Neural cell (in vitro differentiated cells): Measurements from ENCODE around the gene TMEM9. TPM values are rescaled to one million over a fixed set of nuclear protein-coding genes. Genes with fewer than 3 reads are reported as not detected.

ENCODE experiments used
- H2AFZ ChIP-seq: fragments of 200-600, 300-800 bp; sonication (generic), shearing (Covaris generic); 2 replicates; pipeline ENCODE4 v1.6.0; 2014; ENCODE audit warnings: low read depth, mild to moderate bottlenecking, antibody characterized with exemption, low read length, moderate library complexity
- H3F3A ChIP-seq: fragments of 200-600 bp; shearing (Covaris generic); 2 replicates; pipeline ENCODE4 v1.6.1; 2016; ENCODE audit warnings: mild to moderate bottlenecking, moderate library complexity, mixed read lengths, antibody characterized with exemption, low read length; ENCODE audit not compliant: insufficient read depth, poor library complexity, severe bottlenecking
- H3K27ac ChIP-seq: fragments of 200-600, 300-800 bp; sonication (generic), shearing (Covaris generic); 2 replicates; pipeline ENCODE4 v1.5.1; 2014; ENCODE audit warnings: mild to moderate bottlenecking, low read length, moderate library complexity
- H3K27me3 ChIP-seq: fragments of 300-800, 200-600 bp; sonication (generic), shearing (Covaris generic); 2 replicates; pipeline ENCODE4 v1.6.0; 2014; ENCODE audit warnings: mild to moderate bottlenecking, low read depth, low read length, moderate library complexity; ENCODE audit not compliant: insufficient read depth
- H3K36me3 ChIP-seq: fragments of 300-800, 200-600 bp; sonication (generic), shearing (Covaris generic); 2 replicates; pipeline ENCODE4 v1.5.1; 2014; ENCODE audit warnings: mild to moderate bottlenecking, antibody characterized with exemption, low read length, moderate library complexity; ENCODE audit not compliant: insufficient read depth
- H3K4me2 ChIP-seq: fragments of 300-800, 200-600 bp; sonication (generic), shearing (Covaris generic); 2 replicates; pipeline ENCODE4 v1.6.0; 2014; ENCODE audit warnings: mild to moderate bottlenecking, low read length
- H3K4me3 ChIP-seq: fragments of 300-800, 200-600 bp; sonication (generic), shearing (Covaris generic); 2 replicates; pipeline ENCODE4 v1.5.1; 2014; ENCODE audit warnings: mild to moderate bottlenecking, low read length, moderate library complexity
- H3K79me2 ChIP-seq: fragments of 200-600 bp; shearing (Covaris generic); replicated peaks from 2 replicates; pipeline ENCODE4 v1.6.0; 2014; ENCODE audit warnings: mild to moderate bottlenecking, low read length, moderate library complexity; ENCODE audit not compliant: insufficient read depth
- H3K9ac ChIP-seq: fragments of 300-800, 200-600 bp; sonication (generic), shearing (Covaris generic); 2 replicates; pipeline ENCODE4 v1.6.1; 2016; ENCODE audit warnings: mild to moderate bottlenecking, low read length, mixed read lengths
- H3K9me2 ChIP-seq: fragments of 200-600 bp; shearing (Covaris generic); 2 replicates; pipeline ENCODE4 v1.6.1; 2016; ENCODE audit warnings: mild to moderate bottlenecking, low read length, mixed read lengths; ENCODE audit not compliant: insufficient read depth
- H3K9me3 ChIP-seq: fragments of 200-600, 300-800 bp; sonication (generic), shearing (Covaris generic); 2 replicates; pipeline ENCODE4 v1.6.1; 2016; ENCODE audit warnings: mild to moderate bottlenecking, mixed run types, low read length, moderate library complexity, mixed read lengths
- H4K20me1 ChIP-seq: fragments of 200-600 bp; shearing (Covaris generic); 2 replicates; pipeline ENCODE4 v1.6.1; 2016; ENCODE audit warnings: mild to moderate bottlenecking, mixed run types; ENCODE audit not compliant: insufficient read depth
- EP300 ChIP-seq: fragments of 450-650 bp; conservative IDR thresholded peaks from 2 replicates; pipeline ENCODE4 v1.6.1; 2014; ENCODE audit warnings: antibody characterized with exemption, mild to moderate bottlenecking, moderate library complexity; ENCODE audit not compliant: poor library complexity, severe bottlenecking
- EZH2 ChIP-seq: fragments of 200-600, 300-800 bp; shearing (Covaris generic), sonication (generic); IDR thresholded peaks from 2 replicates; pipeline ENCODE4 v1.6.1; 2014; ENCODE audit warnings: antibody characterized with exemption, low read length, borderline replicate concordance, mild to moderate bottlenecking; ENCODE audit not compliant: insufficient read depth, poor library complexity, severe bottlenecking
- MXI1 ChIP-seq: fragments of 450-650 bp; conservative IDR thresholded peaks from 2 replicates; pipeline ENCODE4 v1.6.1; 2014; ENCODE audit warnings: antibody characterized with exemption, mild to moderate bottlenecking; ENCODE audit not compliant: poor library complexity, severe bottlenecking
- POLR2AphosphoS5 ChIP-seq: IDR thresholded peaks from 2 replicates; pipeline ENCODE4 v1.6.1; 2012
- RAD21 ChIP-seq: fragments of 450-650 bp; conservative IDR thresholded peaks from 2 replicates; pipeline ENCODE4 v1.6.1; 2014; ENCODE audit warnings: antibody characterized with exemption, mild to moderate bottlenecking, moderate library complexity
- SMC3 ChIP-seq: fragments of 450-650 bp; conservative IDR thresholded peaks from 2 replicates; pipeline ENCODE4 v1.6.1; 2014; ENCODE audit warnings: antibody characterized with exemption, mild to moderate bottlenecking, moderate library complexity; ENCODE audit not compliant: poor library complexity
- TAF1 ChIP-seq: IDR thresholded peaks from 2 replicates; pipeline ENCODE4 v1.6.1; 2012; ENCODE audit warnings: low read depth
- polyA plus RNA-seq: library from polyadenylated mRNA; depleted of rRNA; stranded (reverse); fragments of >200 nt; gene quantifications from 2 replicates; pipeline ENCODE4 v1.2.3, GENCODE V29; 2014
- TF ChIP-seq, protein P1 (sequence below): fragments of 450-650 bp; IDR thresholded peaks from 2 replicates; pipeline ENCODE4 v1.5.1; 2014; ENCODE audit warnings: antibody characterized with exemption, mild to moderate bottlenecking, moderate library complexity; ENCODE audit not compliant: poor library complexity, severe bottlenecking
- TF ChIP-seq, protein P2 (sequence below): IDR thresholded peaks from 2 replicates; pipeline ENCODE4 v1.6.1; 2012; ENCODE audit warnings: borderline replicate concordance

The TMEM9 gene
- polyA plus RNA-seq, 1 donor from 2014 or later: 182 TPM

DNA sequence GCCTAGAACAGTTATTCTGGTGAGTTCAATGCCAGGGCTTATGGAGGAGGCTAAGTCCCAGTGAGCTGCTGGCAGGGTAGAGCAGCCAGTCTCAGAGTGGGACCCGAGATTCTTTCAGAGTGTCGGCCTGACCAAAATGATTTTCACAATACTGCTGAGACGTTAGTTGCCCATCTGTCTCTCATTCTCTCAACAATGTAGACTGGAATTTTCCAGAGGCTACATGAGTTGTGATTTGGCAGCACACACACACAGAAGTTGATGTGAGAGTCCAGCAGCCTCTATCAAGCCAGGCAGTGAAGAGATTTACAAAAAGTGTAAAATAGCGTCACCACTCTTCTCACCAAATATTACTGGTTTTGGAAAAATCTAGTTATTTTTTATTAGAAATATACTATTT is 63.7 kb downstream of the TMEM9 start:
- Histone ChIP-seq H3K79me2 (no peaks in the 10 kb centered on the region), H3K27ac (no peak overlapping the region), H3K36me3 (no peaks in the 10 kb centered on the region), H3K4me2 (no peak overlapping the region), H3F3A (no peaks in the 10 kb centered on the region), H3K9me3 (no peaks in the 10 kb centered on the region), H4K20me1 (no peaks in the 10 kb centered on the region), H3K9me2 (no peaks in the 10 kb centered on the region), H3K9ac (no peak overlapping the region), H3K4me3 (no peak overlapping the region), H2AFZ (no peak overlapping the region), H3K27me3 (no peaks in the 10 kb centered on the region)
- TF ChIP-seq, protein P1, sequence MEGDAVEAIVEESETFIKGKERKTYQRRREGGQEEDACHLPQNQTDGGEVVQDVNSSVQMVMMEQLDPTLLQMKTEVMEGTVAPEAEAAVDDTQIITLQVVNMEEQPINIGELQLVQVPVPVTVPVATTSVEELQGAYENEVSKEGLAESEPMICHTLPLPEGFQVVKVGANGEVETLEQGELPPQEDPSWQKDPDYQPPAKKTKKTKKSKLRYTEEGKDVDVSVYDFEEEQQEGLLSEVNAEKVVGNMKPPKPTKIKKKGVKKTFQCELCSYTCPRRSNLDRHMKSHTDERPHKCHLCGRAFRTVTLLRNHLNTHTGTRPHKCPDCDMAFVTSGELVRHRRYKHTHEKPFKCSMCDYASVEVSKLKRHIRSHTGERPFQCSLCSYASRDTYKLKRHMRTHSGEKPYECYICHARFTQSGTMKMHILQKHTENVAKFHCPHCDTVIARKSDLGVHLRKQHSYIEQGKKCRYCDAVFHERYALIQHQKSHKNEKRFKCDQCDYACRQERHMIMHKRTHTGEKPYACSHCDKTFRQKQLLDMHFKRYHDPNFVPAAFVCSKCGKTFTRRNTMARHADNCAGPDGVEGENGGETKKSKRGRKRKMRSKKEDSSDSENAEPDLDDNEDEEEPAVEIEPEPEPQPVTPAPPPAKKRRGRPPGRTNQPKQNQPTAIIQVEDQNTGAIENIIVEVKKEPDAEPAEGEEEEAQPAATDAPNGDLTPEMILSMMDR: no peak
- TF ChIP-seq SMC3 (no peak), MXI1 (no peak), POLR2AphosphoS5 (no peak), EP300 (no peak), RAD21 (no peak), EZH2 (no peak), TAF1 (no peak)
- TF ChIP-seq, protein P2, sequence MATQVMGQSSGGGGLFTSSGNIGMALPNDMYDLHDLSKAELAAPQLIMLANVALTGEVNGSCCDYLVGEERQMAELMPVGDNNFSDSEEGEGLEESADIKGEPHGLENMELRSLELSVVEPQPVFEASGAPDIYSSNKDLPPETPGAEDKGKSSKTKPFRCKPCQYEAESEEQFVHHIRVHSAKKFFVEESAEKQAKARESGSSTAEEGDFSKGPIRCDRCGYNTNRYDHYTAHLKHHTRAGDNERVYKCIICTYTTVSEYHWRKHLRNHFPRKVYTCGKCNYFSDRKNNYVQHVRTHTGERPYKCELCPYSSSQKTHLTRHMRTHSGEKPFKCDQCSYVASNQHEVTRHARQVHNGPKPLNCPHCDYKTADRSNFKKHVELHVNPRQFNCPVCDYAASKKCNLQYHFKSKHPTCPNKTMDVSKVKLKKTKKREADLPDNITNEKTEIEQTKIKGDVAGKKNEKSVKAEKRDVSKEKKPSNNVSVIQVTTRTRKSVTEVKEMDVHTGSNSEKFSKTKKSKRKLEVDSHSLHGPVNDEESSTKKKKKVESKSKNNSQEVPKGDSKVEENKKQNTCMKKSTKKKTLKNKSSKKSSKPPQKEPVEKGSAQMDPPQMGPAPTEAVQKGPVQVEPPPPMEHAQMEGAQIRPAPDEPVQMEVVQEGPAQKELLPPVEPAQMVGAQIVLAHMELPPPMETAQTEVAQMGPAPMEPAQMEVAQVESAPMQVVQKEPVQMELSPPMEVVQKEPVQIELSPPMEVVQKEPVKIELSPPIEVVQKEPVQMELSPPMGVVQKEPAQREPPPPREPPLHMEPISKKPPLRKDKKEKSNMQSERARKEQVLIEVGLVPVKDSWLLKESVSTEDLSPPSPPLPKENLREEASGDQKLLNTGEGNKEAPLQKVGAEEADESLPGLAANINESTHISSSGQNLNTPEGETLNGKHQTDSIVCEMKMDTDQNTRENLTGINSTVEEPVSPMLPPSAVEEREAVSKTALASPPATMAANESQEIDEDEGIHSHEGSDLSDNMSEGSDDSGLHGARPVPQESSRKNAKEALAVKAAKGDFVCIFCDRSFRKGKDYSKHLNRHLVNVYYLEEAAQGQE: no peak

DNA sequence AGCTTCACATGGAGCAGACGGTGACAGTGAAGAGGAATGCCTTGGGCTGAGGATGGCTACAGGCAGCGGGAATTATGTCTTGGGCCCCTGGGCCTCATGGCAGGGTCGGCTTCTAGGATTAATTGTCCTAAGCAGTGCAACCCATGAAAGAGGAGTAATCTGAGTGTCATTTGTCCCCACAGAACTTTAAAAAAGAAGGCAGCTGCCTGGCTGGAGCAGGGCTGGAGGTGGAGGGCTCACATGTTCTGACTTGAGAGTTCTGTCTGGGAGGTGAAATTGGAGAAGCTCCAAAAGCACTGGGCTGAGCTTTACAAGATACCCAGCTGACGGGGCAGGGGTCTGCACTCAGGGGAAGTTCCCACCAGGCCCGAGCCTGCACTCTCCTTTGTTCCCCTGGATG is 64.7 kb downstream of the TMEM9 start:
- Histone ChIP-seq H3K36me3 (no peaks in the 10 kb centered on the region), H3K4me2 (no peak overlapping the region), H3K9me2 (no peaks in the 10 kb centered on the region), H4K20me1 (no peaks in the 10 kb centered on the region), H3K27ac (no peak overlapping the region), H3K9me3 (no peaks in the 10 kb centered on the region), H3K9ac (no peak overlapping the region), H3F3A (no peaks in the 10 kb centered on the region), H3K79me2 (no peaks in the 10 kb centered on the region), H2AFZ (no peak overlapping the region), H3K4me3 (no peak overlapping the region), H3K27me3 (no peaks in the 10 kb centered on the region)
- TF ChIP-seq EP300 (no peak), POLR2AphosphoS5 (no peak), SMC3 (no peak), RAD21 (no peak), TAF1 (no peak), EZH2 (no peak), MXI1 (no peak)
- TF ChIP-seq, protein P1: no peak
- TF ChIP-seq, protein P2: no peak
